GM12878 (cell line): ENCODE results near the gene OTUB1. TPM values are rescaled to one million over a fixed set of nuclear protein-coding genes. Genes with fewer than 3 reads are reported as not detected.

Experiments
- ATAC-seq: fragments of 200-7000 bp; cut with Tn5 transposase; 3 replicates; pipeline ENCODE4 v1.9.1; 2020; ENCODE audit warnings: mild to moderate bottlenecking, moderate library complexity
- BruUV-seq: library from RNA; stranded (reverse); fragments of 400-500 nt; replicated peaks from 2 replicates; lab custom pipeline; 2021; lab: Mats Ljungman, UMichigan
- CTCF ChIA-PET: fragments of 300-600 bp; sonication (Branson Sonifier 250); formaldehyde crosslinking; extraction: SDS; loops from one replicate; lab custom pipeline; 2021; ENCODE audit warnings: inconsistent platforms; lab: Yijun Ruan, JAX
- POLR2A ChIA-PET: fragments of 350-600 bp; formaldehyde crosslinking; extraction: SDS; loops from one replicate; lab custom pipeline; 2021; ENCODE audit warnings: inconsistent platforms; lab: Charles Lee
- RAD21 ChIA-PET: fragments of 300-600 bp; sonication (Branson Sonifier 250); formaldehyde crosslinking; loops from one replicate; lab custom pipeline; 2023; ENCODE audit warnings: antibody characterized with exemption; ENCODE audit not compliant: unreplicated experiment; lab: Charles Lee
- SMC1A ChIA-PET: fragments of 300-600 bp; sonication (Branson Sonifier 250); formaldehyde crosslinking; loops from one replicate; lab custom pipeline; 2023; ENCODE audit not compliant: unreplicated experiment, uncharacterized antibody; lab: Charles Lee
- DNase-seq: peaks from one replicate; pipeline ENCODE4 v3.0.0-alpha.2; 2011; ENCODE audit warnings: low read depth, low spot score
- FAIRE-seq: peaks from 3 replicates; lab custom pipeline; 2011; peaks lifted over from hg19 to GRCh38; lab: Jason Lieb, UNC
- H2AFZ ChIP-seq: 2 replicates; pipeline ENCODE4 v1.6.0; 2011; ENCODE audit warnings: low read depth, low read length, control low read depth; ENCODE audit not compliant: control insufficient read depth
- H3K27ac ChIP-seq: 2 replicates; pipeline ENCODE4 v1.5.1; 2011; ENCODE audit warnings: control low read depth; ENCODE audit not compliant: control insufficient read depth, insufficient read depth
- H3K27me3 ChIP-seq, 2 experiments: replicated peaks in 1 of 2; 2 replicates each; pipeline versions ENCODE4 v1.6.0 to v1.6.1; 2011; ENCODE audit warnings: low read length in 1 of 2; ENCODE audit not compliant: control insufficient read depth in 2 of 2, insufficient read depth in 2 of 2
- H3K36me3 ChIP-seq, 2 experiments: 2 replicates each; pipeline ENCODE4 v1.5.1; 2011; ENCODE audit warnings: low read length in 1 of 2; ENCODE audit not compliant: control insufficient read depth in 2 of 2, insufficient read depth in 2 of 2
- H3K4me1 ChIP-seq: 2 replicates; pipeline ENCODE4 v1.6.1; 2011; ENCODE audit warnings: mild to moderate bottlenecking, low read length, moderate library complexity, mixed read lengths; ENCODE audit not compliant: control insufficient read depth, insufficient read depth
- H3K4me2 ChIP-seq: 2 replicates; pipeline ENCODE4 v1.6.0; 2011; ENCODE audit warnings: control low read depth; ENCODE audit not compliant: control insufficient read depth, insufficient read depth
- H3K4me3 ChIP-seq: fragments of 200-600 bp; sonication (generic); 2 replicates; pipeline ENCODE4 v1.5.1; 2016
- H3K79me2 ChIP-seq: 2 replicates; pipeline ENCODE4 v1.6.0; 2011; ENCODE audit warnings: low read length; ENCODE audit not compliant: control insufficient read depth, insufficient read depth
- H3K9ac ChIP-seq: 2 replicates; pipeline ENCODE4 v1.8.0; 2011; ENCODE audit warnings: low read length, control low read depth, mixed read lengths; ENCODE audit not compliant: control insufficient read depth, insufficient read depth
- H3K9me3 ChIP-seq: replicated peaks from 3 replicates; pipeline ENCODE4 v1.5.1; 2011; ENCODE audit warnings: mild to moderate bottlenecking, low read length; ENCODE audit not compliant: control insufficient read depth, insufficient read depth
- H4K20me1 ChIP-seq: 2 replicates; pipeline ENCODE4 v1.6.0; 2011; ENCODE audit not compliant: control insufficient read depth, insufficient read depth
- BHLHE40 ChIP-seq, 2 experiments: fragments of 450-650 bp in 1 of 2; IDR thresholded peaks; 2 replicates each; pipeline ENCODE4 v1.6.1; 2011 to 2017; ENCODE audit warnings: low read depth in 2 of 2, borderline replicate concordance in 1 of 2, improper control_type of control experiment in 1 of 2, low read length in 1 of 2, mild to moderate bottlenecking in 1 of 2
- BMI1 ChIP-seq: fragments of 450-650 bp; IDR thresholded peaks from 2 replicates; pipeline ENCODE4 v1.6.1; 2016; ENCODE audit warnings: mild to moderate bottlenecking, moderate library complexity, borderline replicate concordance
- CBX3 ChIP-seq: fragments of 200-600 bp; sonication (generic); IDR thresholded peaks from 2 replicates; pipeline ENCODE4 v1.6.1; 2016; ENCODE audit warnings: low read depth, borderline replicate concordance
- EGR1 ChIP-seq, 2 experiments: IDR thresholded peaks; 1 replicate in 1 of 2; 2 replicates in 1 of 2; pipeline ENCODE4 v1.6.1; 2011 to 2012; ENCODE audit warnings: low read depth in 2 of 2, low read length in 2 of 2, borderline replicate concordance in 1 of 2, mild to moderate bottlenecking in 1 of 2, moderate library complexity in 1 of 2
- EZH2 ChIP-seq: IDR thresholded peaks from 2 replicates; pipeline ENCODE4 v1.6.1; 2012; ENCODE audit warnings: low read depth, mild to moderate bottlenecking, control low read depth, inconsistent platforms, low read length, borderline replicate concordance; ENCODE audit not compliant: control insufficient read depth
- GATAD2B ChIP-seq: fragments of 450-650 bp; conservative IDR thresholded peaks from 2 replicates; pipeline ENCODE4 v1.6.1; 2017; ENCODE audit warnings: low read depth, mild to moderate bottlenecking, moderate library complexity
- HDAC2 ChIP-seq: fragments of 200-600 bp; sonication (generic); IDR thresholded peaks from 2 replicates; pipeline ENCODE4 v1.6.1; 2017
- NFIC ChIP-seq: IDR thresholded peaks from 2 replicates; pipeline ENCODE4 v1.6.1; 2012; ENCODE audit warnings: low read depth, mild to moderate bottlenecking, inconsistent platforms, low read length, moderate library complexity
- NRF1 ChIP-seq: conservative IDR thresholded peaks from 2 replicates; pipeline ENCODE4 v1.6.1; 2011; ENCODE audit warnings: mild to moderate bottlenecking, low read depth, low read length, improper control_type of control experiment
- RELA ChIP-seq: fragments of 450-650 bp; IDR thresholded peaks from 2 replicates; pipeline ENCODE4 v1.8.0; 2014; ENCODE audit warnings: borderline replicate concordance; ENCODE audit not compliant: partially characterized antibody
- SIX5 ChIP-seq: IDR thresholded peaks from 2 replicates; pipeline ENCODE4 v1.6.1; 2011; ENCODE audit warnings: mild to moderate bottlenecking, low read depth, low read length, moderate library complexity; ENCODE audit not compliant: severe bottlenecking
- TCF12 ChIP-seq: IDR thresholded peaks from 2 replicates; pipeline ENCODE4 v1.6.1; 2011; ENCODE audit warnings: low read depth, mild to moderate bottlenecking, low read length
- YBX1 ChIP-seq: fragments of 450-650 bp; IDR thresholded peaks from 2 replicates; pipeline ENCODE4 v1.6.1; 2016; ENCODE audit warnings: antibody characterized with exemption
- ZNF207 ChIP-seq: fragments of 450-650 bp; IDR thresholded peaks from 2 replicates; pipeline ENCODE4 v1.6.1; 2014; ENCODE audit warnings: antibody characterized with exemption, mild to moderate bottlenecking, borderline replicate concordance
- ZSCAN29 ChIP-seq: fragments of 450-650 bp; IDR thresholded peaks from 2 replicates; pipeline ENCODE4 v1.6.1; 2017; ENCODE audit warnings: mild to moderate bottlenecking, moderate library complexity
- WGBS: methylation state at CpG from one replicate; pipeline ENCODE4 v1.1.6; 2016; ENCODE audit warnings: low lambda C conversion rate; ENCODE audit not compliant: insufficient replicate concordance, insufficient coverage; ENCODE audit errors: missing lambda C conversion rate; 5-methylcytosine and 5-hydroxymethylcytosine counted together
- in situ Hi-C: fragments of 300-500 bp; cut with MboI; formaldehyde crosslinking; loops from 9 replicates; pipeline ENCODE4 v1.14.3; 2018; ENCODE audit warnings: mixed read lengths
- intact Hi-C: fragments of 100-400 bp; cut with micrococcal nuclease; formaldehyde crosslinking; loops from one replicate; pipeline ENCODE4 v1.14.2; 2022; ENCODE audit not compliant: unreplicated experiment
- polyA plus RNA-seq, 11 experiments: library from polyadenylated mRNA; depleted of rRNA in 4 of 11; unstranded in 6 of 11; stranded (reverse) in 5 of 11; fragments of >200 nt; fragmentation: Nextera tagmentation in 4 of 11; fragmentation: Illumina TruSeq in 1 of 11; extraction: Ambion mirVana in 4 of 11; extraction: Trizol in 1 of 11; gene quantifications; 1 replicate in 1 of 11; 2 replicates in 10 of 11; pipeline versions ENCODE4 v1.2.1 to v1.2.3, GENCODE V29; 2011 to 2016; ENCODE audit warnings: inconsistent platforms in 2 of 11, missing spikeins in 2 of 11, low read depth in 1 of 11
- total RNA-seq, 4 experiments: library from RNA; depleted of rRNA in 3 of 4; stranded (reverse); fragments of >200 nt in 3 of 4; fragmentation: Illumina TruSeq in 1 of 4; extraction: Trizol in 1 of 4; gene quantifications; 2 replicates each; pipeline versions ENCODE4 v1.2.1 to v1.2.3, GENCODE V29; 2013 to 2021
- TF ChIP-seq, protein P1 (sequence below): fragments of 450-650 bp; IDR thresholded peaks from 2 replicates; pipeline ENCODE4 v1.6.1; 2016; ENCODE audit warnings: mild to moderate bottlenecking

The OTUB1 gene
- total and polyA plus RNA-seq, 10 of the 15 experiments (the other 5 are each of a cell fraction or from before 2014, with no cell fraction given), result 49.6 to 225 (median 131) TPM

DNA sequence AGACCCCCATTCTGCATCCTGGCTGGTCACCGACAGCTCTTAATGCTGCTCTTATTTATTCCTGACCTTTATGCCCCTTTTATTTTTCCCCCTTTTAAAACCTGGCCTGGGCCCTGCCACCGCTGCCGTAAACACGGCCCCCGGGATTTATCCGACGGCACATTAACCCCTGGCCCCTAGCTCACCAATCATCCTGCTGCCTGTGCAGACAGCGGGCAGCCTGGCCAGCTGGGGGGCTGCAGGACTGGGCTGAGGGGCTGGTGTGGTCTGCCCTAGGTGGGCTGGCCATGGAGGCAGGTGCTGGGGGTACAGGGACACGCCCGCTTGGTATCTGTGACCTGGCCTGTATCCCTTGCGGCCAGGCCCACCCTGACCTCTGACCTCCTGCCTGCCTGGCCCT is 28.1 kb downstream of the OTUB1 start:
- BruUV-seq, result no TSS peak
- in situ Hi-C loops, result no loop called here
- no peaks in the 10 kb centered on the region for H4K20me1 ChIP-seq
- no peak for TF ChIP-seq TCF12
- no peak for TF ChIP-seq CBX3
- TF ChIP-seq ZSCAN29, result no peak
- TF ChIP-seq EGR1 (IDR thresholded peaks at IDR 0.05; ENCODE audit: borderline replicate concordance in 1 of 2, low read depth in 2 of 2, low read length in 2 of 2), result no peak
- no peak for TF ChIP-seq SIX5
- TF ChIP-seq, all 136 proteins: peak for 0
- H3K79me2 ChIP-seq, result no peaks in the 10 kb centered on the region
- H3K9ac ChIP-seq, result no peak overlapping the region
- SMC1A ChIA-PET, result no interaction called here
- WGBS, result 65% methylated on average over 11 of the region's 11 CpGs
- H3K9me3 ChIP-seq, result peaks cover 3% of the 10 kb centered on the region; the same call in 2 of the 3 replicates
- FAIRE-seq, result no peak
- H3K27me3 ChIP-seq, result no peaks in the 10 kb centered on the region
- no peak for DNase-seq
- H3K4me3 ChIP-seq, result no peak overlapping the region
- RAD21 ChIA-PET, result no interaction called here
- H3K4me1 ChIP-seq, result no peaks in the 10 kb centered on the region
- no peak for ATAC-seq
- intact Hi-C loops, result no loop called here
- H3K36me3 ChIP-seq, result no peaks in the 10 kb centered on the region
- no peak overlapping the region for H2AFZ ChIP-seq
- no peak overlapping the region for H3K4me2 ChIP-seq
- CTCF ChIA-PET, result interaction anchor here (0.5 kb wide), 1 partner anchor 225 kb away, joined by 4 read pairs; no protein-coding TSS in a partner anchor
- no peak overlapping the region for H3K27ac ChIP-seq
- POLR2A ChIA-PET, result no interaction called here

DNA sequence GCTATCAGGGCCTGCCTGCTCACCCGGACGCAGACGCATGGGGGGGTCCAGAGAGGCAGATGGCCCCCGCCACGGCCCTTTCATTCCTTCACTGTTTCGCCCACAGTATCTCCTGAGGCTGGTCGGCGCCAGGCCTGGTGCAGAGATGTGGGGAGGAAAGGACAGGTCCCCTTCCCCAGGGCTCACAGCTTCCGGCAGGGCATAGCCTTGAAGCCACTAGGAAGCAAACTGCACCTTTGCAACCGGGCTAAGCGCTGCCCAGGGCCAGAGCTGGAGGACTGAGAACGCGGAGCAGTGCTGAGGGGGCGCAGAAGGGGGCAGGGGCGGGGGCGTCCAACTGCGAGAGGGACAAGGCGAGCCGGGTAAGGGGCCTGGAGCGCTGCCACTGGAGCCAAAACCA is 29.3 kb downstream of the OTUB1 start:
- H3K79me2 ChIP-seq, result no peaks in the 10 kb centered on the region
- ChIA-PET CTCF (no interaction called here), POLR2A (no interaction called here), SMC1A (no interaction called here), RAD21 (no interaction called here)
- H3K4me1 ChIP-seq, result no peaks in the 10 kb centered on the region
- no peaks in the 10 kb centered on the region for H3K27me3 ChIP-seq
- no peaks in the 10 kb centered on the region for H4K20me1 ChIP-seq
- H3K4me3 ChIP-seq, result no peak overlapping the region
- no peak for FAIRE-seq
- intact Hi-C loops, result no loop called here
- TF ChIP-seq RELA, result no peak
- no peak for TF ChIP-seq HDAC2
- TF ChIP-seq ZNF207, result no peak
- no peak for TF ChIP-seq EZH2
- no peak for TF ChIP-seq BMI1
- TF ChIP-seq BHLHE40 (IDR thresholded peaks at IDR 0.05; ENCODE audit: borderline replicate concordance in 1 of 2, low read depth in 2 of 2, low read length in 1 of 2), result no peak
- TF ChIP-seq YBX1, result no peak
- no peak for TF ChIP-seq NFIC
- no peak for TF ChIP-seq GATAD2B
- TF ChIP-seq, protein P1, sequence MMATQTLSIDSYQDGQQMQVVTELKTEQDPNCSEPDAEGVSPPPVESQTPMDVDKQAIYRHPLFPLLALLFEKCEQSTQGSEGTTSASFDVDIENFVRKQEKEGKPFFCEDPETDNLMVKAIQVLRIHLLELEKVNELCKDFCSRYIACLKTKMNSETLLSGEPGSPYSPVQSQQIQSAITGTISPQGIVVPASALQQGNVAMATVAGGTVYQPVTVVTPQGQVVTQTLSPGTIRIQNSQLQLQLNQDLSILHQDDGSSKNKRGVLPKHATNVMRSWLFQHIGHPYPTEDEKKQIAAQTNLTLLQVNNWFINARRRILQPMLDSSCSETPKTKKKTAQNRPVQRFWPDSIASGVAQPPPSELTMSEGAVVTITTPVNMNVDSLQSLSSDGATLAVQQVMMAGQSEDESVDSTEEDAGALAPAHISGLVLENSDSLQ, result no peak
- TF ChIP-seq NRF1, result no peak
- DNase-seq, result no peak
- no peak overlapping the region for H3K9ac ChIP-seq
- H3K9me3 ChIP-seq, result peaks cover under 1% of the 10 kb centered on the region; the same call in 2 of the 3 replicates
- H3K4me2 ChIP-seq, result no peak overlapping the region
- no peaks in the 10 kb centered on the region for H3K36me3 ChIP-seq
- no peak for ATAC-seq
- no peak overlapping the region for H2AFZ ChIP-seq
- no peak overlapping the region for H3K27ac ChIP-seq
- in situ Hi-C loops, result no loop called here
- WGBS, result 27% methylated on average over 20 of the region's 20 CpGs
- BruUV-seq, result no TSS peak
